D721Med (cell line): ENCODE results near the gene ATP6V1A.

Experiments used
- DNase-seq: peaks from one replicate; pipeline ENCODE4 v3.0.0; 2011; ENCODE audit warnings: low spot score; ENCODE audit not compliant: insufficient read length
- FAIRE-seq: peaks from 2 replicates; lab custom pipeline; 2011; peaks lifted over from hg19 to GRCh38; lab: Jason Lieb, UNC
- TF ChIP-seq, protein P1 (sequence below): IDR thresholded peaks from 2 replicates; pipeline ENCODE4 v1.5.1; 2012; ENCODE audit warnings: mild to moderate bottlenecking, control low read depth; ENCODE audit not compliant: insufficient read depth; ENCODE audit errors: missing control alignments

ATP6V1A gene

DNA sequence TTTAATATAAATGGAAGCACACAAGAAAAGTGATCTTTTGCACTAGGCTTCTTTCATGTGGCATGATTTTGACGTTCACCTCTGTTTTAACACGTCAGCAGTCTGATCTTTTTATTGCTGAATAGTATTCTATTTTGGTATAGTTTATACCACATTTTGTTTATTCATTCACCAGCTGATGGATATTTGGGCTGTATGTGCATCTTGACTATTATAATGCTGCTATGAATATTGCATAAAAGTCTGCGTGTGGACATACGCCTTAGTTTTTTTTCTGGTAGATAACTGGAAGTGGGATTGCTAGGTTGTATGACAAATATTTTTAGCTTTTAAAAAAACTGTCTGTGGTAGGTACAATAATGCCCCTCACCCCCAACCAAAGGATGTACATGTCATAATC is 15.1 kb upstream of the ATP6V1A start:
- TF ChIP-seq, protein P1, sequence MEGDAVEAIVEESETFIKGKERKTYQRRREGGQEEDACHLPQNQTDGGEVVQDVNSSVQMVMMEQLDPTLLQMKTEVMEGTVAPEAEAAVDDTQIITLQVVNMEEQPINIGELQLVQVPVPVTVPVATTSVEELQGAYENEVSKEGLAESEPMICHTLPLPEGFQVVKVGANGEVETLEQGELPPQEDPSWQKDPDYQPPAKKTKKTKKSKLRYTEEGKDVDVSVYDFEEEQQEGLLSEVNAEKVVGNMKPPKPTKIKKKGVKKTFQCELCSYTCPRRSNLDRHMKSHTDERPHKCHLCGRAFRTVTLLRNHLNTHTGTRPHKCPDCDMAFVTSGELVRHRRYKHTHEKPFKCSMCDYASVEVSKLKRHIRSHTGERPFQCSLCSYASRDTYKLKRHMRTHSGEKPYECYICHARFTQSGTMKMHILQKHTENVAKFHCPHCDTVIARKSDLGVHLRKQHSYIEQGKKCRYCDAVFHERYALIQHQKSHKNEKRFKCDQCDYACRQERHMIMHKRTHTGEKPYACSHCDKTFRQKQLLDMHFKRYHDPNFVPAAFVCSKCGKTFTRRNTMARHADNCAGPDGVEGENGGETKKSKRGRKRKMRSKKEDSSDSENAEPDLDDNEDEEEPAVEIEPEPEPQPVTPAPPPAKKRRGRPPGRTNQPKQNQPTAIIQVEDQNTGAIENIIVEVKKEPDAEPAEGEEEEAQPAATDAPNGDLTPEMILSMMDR = no peak
- no peak for FAIRE-seq
- no peak for DNase-seq

DNA sequence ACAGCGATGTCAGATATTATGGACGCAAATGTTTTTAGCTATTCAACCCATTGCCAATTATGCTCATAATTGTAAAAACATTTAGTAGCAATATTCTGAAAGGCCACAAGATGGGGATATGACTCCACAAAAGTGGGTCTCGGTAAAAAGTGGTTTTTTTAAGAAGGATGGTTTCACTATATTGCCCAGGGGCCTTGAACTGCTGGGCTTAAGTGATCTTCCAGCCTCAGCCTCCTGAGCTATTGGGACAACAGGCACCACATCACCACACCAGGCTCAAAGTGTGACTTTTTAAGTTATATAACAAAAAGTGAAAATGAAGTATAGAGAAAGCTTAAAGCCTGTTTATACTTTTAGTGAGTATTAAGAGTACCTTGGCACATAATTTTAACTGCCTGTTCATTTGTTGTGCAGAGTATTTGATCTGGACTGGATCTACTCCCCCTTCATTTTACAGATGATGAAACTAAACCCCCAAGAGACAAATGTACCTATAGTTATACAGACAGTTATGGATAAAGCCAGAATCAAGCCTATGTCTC is 10.2 kb upstream of the ATP6V1A start:
- DNase-seq = no peak
- peak; percentile 88 for FAIRE-seq
- TF ChIP-seq, protein P1 = peak; percentile 68

DNA sequence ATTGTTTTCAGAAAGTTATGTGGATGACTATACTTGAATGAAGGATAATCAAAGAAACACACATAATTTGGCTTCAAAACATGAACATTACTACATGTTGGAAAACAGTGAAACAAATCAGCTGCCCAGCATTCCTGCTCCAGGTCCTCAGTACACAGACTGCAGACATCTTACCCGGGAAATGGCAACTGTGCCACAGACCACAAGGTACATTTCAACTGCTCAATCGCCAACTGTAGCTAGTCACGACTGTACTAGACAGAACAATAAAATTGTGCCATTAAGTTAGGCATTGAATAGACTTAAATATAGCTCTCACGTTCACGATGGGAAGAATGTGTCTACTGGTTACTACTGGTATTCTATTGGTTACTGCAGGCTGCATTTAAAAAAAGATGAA is 5.7 kb upstream of the ATP6V1A start:
- TF ChIP-seq, protein P1 = no peak
- FAIRE-seq (no peak), DNase-seq (no peak)

DNA sequence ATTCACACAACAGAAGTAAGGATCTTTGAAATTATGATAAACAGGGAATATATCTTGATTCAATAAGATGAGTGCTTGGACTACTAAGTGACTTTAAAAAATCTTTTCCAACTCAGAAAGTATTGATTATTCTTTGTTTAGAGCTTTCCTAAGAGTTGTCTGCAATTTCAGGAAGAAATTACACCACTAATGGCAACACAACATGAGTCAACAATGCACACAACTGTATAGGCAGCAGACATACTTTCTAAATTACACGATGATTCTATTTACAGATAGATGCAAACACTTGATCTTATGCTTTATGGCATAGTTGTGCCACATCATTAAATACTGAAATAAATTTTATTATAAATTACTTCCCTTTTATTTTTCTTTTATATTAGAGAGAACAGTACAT is 5.2 kb upstream of the ATP6V1A start:
- no peak for FAIRE-seq
- TF ChIP-seq, protein P1 = no peak
- DNase-seq = no peak

DNA sequence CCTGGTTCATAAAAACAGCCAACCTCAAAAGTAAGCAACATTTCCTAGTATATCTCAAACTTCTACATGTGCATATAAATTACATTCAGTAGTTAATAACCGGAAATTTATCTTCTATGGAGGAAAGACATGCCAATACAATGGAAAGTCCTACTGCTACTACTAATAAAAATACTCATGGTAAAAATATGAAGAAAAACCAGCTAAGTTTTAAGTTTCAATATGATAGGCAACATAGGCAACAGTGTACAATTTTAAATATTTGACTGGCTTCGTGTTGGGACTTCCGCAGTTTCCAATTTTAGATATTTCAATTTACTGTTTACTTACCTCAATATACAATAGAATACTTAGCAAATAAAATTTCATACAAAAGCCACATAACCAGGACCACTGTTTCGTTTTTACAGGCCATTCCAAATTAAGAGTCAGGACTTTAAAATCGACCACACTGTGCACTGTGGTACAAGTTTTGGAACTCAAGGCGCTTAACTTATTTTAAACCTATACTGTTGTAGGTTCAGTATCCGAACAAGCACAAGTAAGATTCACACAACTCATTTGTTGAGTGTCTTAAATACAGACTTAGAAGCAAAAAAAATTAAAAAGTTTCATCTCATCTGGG is 3.7 kb upstream of the ATP6V1A start:
- FAIRE-seq (no peak), DNase-seq (no peak)
- TF ChIP-seq, protein P1 = no peak

DNA sequence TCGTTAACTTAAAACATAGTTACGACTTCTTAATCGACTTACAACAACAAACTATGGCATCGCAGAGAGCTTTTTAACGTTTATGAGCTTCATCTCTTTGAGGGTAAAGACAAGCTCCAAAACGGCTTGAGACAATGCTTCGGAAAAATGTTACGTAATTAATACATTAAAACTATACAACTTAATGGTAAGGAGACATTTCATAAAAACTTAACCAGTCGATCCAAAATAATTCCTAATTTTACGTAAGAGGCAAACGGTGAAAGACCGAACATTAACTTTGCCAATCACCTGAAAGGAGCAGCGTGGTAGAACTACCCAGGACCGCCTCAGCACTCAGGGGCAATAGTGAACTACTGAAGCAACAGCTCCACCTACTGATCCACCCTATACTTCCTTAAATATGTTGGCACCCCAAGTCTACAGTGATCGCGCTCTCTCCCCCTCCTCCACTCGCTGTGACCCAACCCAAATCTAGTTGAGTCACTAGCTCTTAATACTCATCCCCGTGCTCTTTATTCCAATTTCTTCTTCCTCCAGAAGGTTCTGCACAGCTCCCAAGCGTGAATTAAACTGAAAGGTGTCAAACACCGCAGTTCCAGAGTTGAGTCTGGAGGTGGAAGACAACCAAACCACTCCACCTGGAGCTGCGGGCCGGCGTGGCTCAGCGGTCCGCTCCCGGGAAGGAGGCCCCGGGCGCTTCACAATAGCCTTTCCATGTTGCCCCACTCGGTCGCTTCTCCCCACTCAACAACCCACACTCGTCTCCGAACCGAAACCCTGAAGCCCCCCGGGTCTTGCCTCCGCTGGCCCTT is 1.7 kb upstream of the ATP6V1A start:
- FAIRE-seq (no peak), DNase-seq (no peak)
- TF ChIP-seq, protein P1 = peak; percentile 76
